ENCODE data around the gene ZBTB7C.

DNA sequence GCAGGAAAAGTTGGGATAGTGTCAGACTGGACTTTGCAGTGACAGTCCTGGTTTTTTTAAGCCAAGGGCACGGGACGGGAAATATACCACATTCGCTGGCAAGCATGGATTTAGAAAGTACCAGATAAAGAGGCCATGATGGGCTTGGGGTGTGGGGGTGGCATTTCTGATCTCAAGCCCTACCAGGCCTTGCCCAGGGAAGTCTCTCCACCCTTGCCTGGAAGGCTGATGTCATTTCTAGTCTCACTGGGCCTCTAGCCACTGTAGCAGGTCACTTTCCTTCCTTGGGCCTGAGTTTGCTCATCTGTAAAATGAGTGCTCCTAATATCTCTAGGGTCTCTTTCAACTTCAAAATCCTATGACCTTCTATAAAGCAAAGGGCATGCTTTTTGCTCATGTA, 1.8 kb downstream of the ZBTB7C start:
- TF ChIP-seq CTCF (IDR thresholded peaks at IDR 0.05) (no peak), POLR2AphosphoS5 (IDR thresholded peaks at IDR 0.05) (no peak), POLR2A (IDR thresholded peaks at IDR 0.05) (no peak), EP300 (IDR thresholded peaks at IDR 0.05) (no peak)
